IPS-18a (cell line): Measurements from ENCODE around the gene TMEM258.

Experiments
- H3K27ac ChIP-seq: one replicate; pipeline ENCODE4 v1.5.1; 2013; ENCODE audit warnings: low read length
- H3K27me3 ChIP-seq: one replicate; pipeline ENCODE4 v1.6.1; 2013; ENCODE audit warnings: mild to moderate bottlenecking, low read length; ENCODE audit not compliant: control insufficient read depth, insufficient read depth
- H3K36me3 ChIP-seq: one replicate; pipeline ENCODE4 v1.6.1; 2013; ENCODE audit warnings: low read depth, low read length; ENCODE audit not compliant: control insufficient read depth
- H3K4me1 ChIP-seq: one replicate; pipeline ENCODE4 v1.6.1; 2013; ENCODE audit warnings: low read depth, low read length; ENCODE audit not compliant: control insufficient read depth
- H3K4me3 ChIP-seq: one replicate; pipeline ENCODE4 v1.5.1; 2013; ENCODE audit warnings: low read length
- H3K9ac ChIP-seq: one replicate; pipeline ENCODE4 v1.6.1; 2013; ENCODE audit warnings: mild to moderate bottlenecking, low read length, moderate library complexity
- H3K9me3 ChIP-seq: one replicate; pipeline ENCODE4 v1.6.1; 2013; ENCODE audit warnings: low read depth, low read length; ENCODE audit not compliant: control insufficient read depth

The TMEM258 gene

GRCh38 chr11:61793083-61793828, 857 bp upstream of the TMEM258 start:
- Histone ChIP-seq H3K4me1 (peaks cover 3% of the 10 kb centered on the region), H3K36me3 (peaks cover 51% of the 10 kb centered on the region), H3K27ac (peak overlapping the region; percentile 99), H3K9me3 (no peaks in the 10 kb centered on the region), H3K4me3 (peak overlapping the region; percentile 80), H3K27me3 (no peaks in the 10 kb centered on the region), H3K9ac (peak overlapping the region; percentile 96)

GRCh38 chr11:61791737-61792309, 576 bp downstream of the TMEM258 start:
- Histone ChIP-seq H3K36me3 (peaks cover 57% of the 10 kb centered on the region), H3K27me3 (no peaks in the 10 kb centered on the region), H3K4me3 (peak overlapping the region; percentile 80), H3K9me3 (no peaks in the 10 kb centered on the region), H3K9ac (peak overlapping the region; percentile 96), H3K27ac (peak overlapping the region; percentile 99), H3K4me1 (peaks cover 3% of the 10 kb centered on the region)

- no peaks in the 10 kb centered on the region for H3K9me3 ChIP-seq
- no peak overlapping the region for H3K9ac ChIP-seq
- no peak overlapping the region for H3K4me3 ChIP-seq
- peaks cover 43% of the 10 kb centered on the region for H3K36me3 ChIP-seq
- H3K27ac ChIP-seq, result no peak overlapping the region
- H3K27me3 ChIP-seq, result no peaks in the 10 kb centered on the region
- peaks cover 3% of the 10 kb centered on the region for H3K4me1 ChIP-seq
These were observed 4.4 kb downstream of the TMEM258 start for GRCh38 chr11:61787928-61788491.

- H3K36me3 ChIP-seq, result peaks cover 43% of the 10 kb centered on the region
- no peak overlapping the region for H3K27ac ChIP-seq
- H3K4me1 ChIP-seq, result no peaks in the 10 kb centered on the region
- no peaks in the 10 kb centered on the region for H3K9me3 ChIP-seq
- no peaks in the 10 kb centered on the region for H3K27me3 ChIP-seq
- H3K4me3 ChIP-seq, result no peak overlapping the region
- H3K9ac ChIP-seq, result no peak overlapping the region
These were observed 6.5 kb downstream of the TMEM258 start for GRCh38 chr11:61785837-61786402.

GRCh38 chr11:61784506-61784805, 7.9 kb downstream of the TMEM258 start:
- no peak overlapping the region for H3K9ac ChIP-seq
- no peaks in the 10 kb centered on the region for H3K27me3 ChIP-seq
- no peaks in the 10 kb centered on the region for H3K4me1 ChIP-seq
- H3K9me3 ChIP-seq, result no peaks in the 10 kb centered on the region
- H3K4me3 ChIP-seq, result no peak overlapping the region
- H3K36me3 ChIP-seq, result peaks cover 31% of the 10 kb centered on the region
- no peak overlapping the region for H3K27ac ChIP-seq

GRCh38 chr11:61783717-61784505, 8.5 kb downstream of the TMEM258 start:
- Histone ChIP-seq H3K4me1 (no peaks in the 10 kb centered on the region), H3K4me3 (no peak overlapping the region), H3K36me3 (peaks cover 26% of the 10 kb centered on the region), H3K27me3 (no peaks in the 10 kb centered on the region), H3K9me3 (no peaks in the 10 kb centered on the region), H3K27ac (no peak overlapping the region), H3K9ac (no peak overlapping the region)

GRCh38 chr11:61782841-61783240, 9.6 kb downstream of the TMEM258 start:
- Histone ChIP-seq H3K4me1 (no peaks in the 10 kb centered on the region), H3K36me3 (peaks cover 19% of the 10 kb centered on the region), H3K27me3 (no peaks in the 10 kb centered on the region), H3K9me3 (no peaks in the 10 kb centered on the region), H3K4me3 (no peak overlapping the region), H3K9ac (no peak overlapping the region), H3K27ac (no peak overlapping the region)

GRCh38 chr11:61782299-61782698, 10.1 kb downstream of the TMEM258 start:
- H3K4me3 ChIP-seq, result no peak overlapping the region
- H3K27ac ChIP-seq, result no peak overlapping the region
- H3K27me3 ChIP-seq, result no peaks in the 10 kb centered on the region
- H3K36me3 ChIP-seq, result peaks cover 14% of the 10 kb centered on the region
- no peak overlapping the region for H3K9ac ChIP-seq
- H3K9me3 ChIP-seq, result no peaks in the 10 kb centered on the region
- H3K4me1 ChIP-seq, result no peaks in the 10 kb centered on the region

GRCh38 chr11:61781585-61781984, 10.8 kb downstream of the TMEM258 start:
- Histone ChIP-seq H3K9ac (no peak overlapping the region), H3K4me3 (no peak overlapping the region), H3K4me1 (no peaks in the 10 kb centered on the region), H3K27ac (no peak overlapping the region), H3K27me3 (no peaks in the 10 kb centered on the region), H3K9me3 (no peaks in the 10 kb centered on the region), H3K36me3 (peaks cover 7% of the 10 kb centered on the region)

GRCh38 chr11:61780581-61781162, 11.7 kb downstream of the TMEM258 start:
- H3K27ac ChIP-seq, result no peak overlapping the region
- peaks cover 3% of the 10 kb centered on the region for H3K36me3 ChIP-seq
- H3K4me3 ChIP-seq, result no peak overlapping the region
- H3K9ac ChIP-seq, result no peak overlapping the region
- no peaks in the 10 kb centered on the region for H3K4me1 ChIP-seq
- no peaks in the 10 kb centered on the region for H3K27me3 ChIP-seq
- no peaks in the 10 kb centered on the region for H3K9me3 ChIP-seq
